Measurements from ENCODE around the gene DIP2C.

- TF ChIP-seq CTCF (IDR thresholded peaks at IDR 0.05): no peak
- no peak for TF ChIP-seq POLR2A (IDR thresholded peaks at IDR 0.05)
These were observed 295.6 kb downstream of the DIP2C start for GRCh38 chr10:393787-394438.
